Activated CD8-positive, alpha-beta memory T cell treated with anti-CD3 and anti-CD28 coated beads, Interleukin-2, amount 50 U/mL, for 1 hour (primary cell): Measurements from ENCODE around the gene DTL.
"Not testable (repeated sequence)": the region's sequence is repeated elsewhere in the genome, so short reads cannot be mapped to it uniquely, and the experiment has no call there.

Experiments
- DNase-seq: peaks from one replicate; pipeline ENCODE4 v3.0.0-alpha.2; 2020; ENCODE audit errors: extremely low read depth

Gene DTL

DNA sequence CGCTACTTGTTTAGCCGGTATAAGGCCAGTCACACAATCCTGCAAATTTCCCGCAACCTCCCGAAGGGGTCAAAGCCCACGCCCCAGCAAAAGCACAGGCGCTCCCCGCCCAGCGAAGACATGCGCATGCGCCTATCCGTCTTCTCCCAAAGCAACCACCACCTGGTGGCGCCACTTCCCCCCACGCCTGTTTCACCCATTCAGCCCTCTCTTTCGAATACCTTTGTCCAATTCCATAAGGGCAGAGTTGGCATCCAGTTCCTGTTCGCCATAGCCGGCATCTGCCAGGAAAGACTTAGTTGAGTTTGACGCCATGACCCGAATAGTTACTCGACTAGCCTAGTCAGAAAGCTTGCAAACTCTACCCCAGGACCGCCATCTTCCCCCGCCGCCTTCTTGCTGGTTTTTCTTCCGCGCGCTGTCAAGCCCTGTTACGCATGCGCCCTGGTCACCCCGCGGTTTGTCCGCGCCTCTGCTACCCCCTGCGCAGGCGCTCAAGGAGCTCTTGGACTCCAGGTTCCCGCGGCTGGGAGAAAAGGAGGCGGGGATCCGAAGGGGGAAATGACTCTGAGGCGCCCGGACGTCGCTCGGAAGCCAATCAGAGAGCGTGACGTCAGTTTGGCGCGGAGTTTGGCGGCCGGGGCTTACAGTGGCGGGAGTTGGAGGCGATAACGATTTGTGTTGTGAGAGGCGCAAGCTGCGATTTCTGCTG, at the start of gene DTL, which contains the start of gene INTS7:
Gene DTL, plus strand, starts transcription at position 626 of the 712 bp plus-strand sequence. CDS start 143 bp downstream, outside the sequence.
Gene INTS7, minus strand, starts transcription at position 435 of the 712 bp plus-strand sequence. Its CDS starts 120 bp downstream, at position 315.
- peak; percentile 97 for DNase-seq

- no peak for DNase-seq
Measured at GRCh38 chr1:211986628-211987254, 48.8 kb upstream of the DTL start.

DNA sequence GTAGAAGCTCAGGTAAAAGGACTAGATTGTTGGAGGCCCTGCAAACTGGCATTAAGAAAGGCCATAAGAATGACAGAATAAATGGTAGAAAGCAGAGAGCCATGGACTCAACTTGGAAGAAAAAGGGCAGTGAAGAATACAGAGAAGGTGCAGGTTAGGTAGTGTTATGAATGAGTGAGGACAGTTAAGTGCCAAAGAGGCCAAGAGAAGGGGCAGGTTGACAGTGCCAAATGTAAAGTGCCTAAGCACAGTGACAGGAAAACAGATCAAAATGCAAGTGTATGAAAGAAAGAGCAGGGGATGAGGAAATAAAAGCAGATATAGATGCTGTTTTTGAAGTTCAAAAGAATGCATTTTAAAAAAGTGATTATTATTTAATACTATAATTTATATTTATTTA, 43.9 kb upstream of the DTL start:
- no peak for DNase-seq

DNA sequence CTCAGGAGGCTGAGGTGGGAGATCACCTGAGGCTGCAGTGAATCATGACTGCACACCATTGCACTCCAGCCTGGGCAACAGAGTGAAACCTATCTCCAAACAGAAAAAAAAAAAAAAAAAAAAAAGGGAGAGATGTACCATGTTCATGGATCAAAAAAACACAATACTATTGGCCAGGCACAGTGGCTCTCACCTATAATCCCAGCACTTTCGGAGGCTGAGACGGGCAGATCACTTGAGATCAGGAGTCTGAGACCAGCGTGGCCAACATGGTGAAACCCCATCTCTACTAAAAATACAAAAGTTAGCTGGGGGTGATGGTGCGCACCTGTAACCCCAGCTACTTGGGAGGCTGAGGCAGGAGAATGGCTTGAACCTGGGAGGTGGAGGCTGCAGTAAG, 38.1 kb upstream of the DTL start:
- DNase-seq: not testable (repeated sequence)

DNA sequence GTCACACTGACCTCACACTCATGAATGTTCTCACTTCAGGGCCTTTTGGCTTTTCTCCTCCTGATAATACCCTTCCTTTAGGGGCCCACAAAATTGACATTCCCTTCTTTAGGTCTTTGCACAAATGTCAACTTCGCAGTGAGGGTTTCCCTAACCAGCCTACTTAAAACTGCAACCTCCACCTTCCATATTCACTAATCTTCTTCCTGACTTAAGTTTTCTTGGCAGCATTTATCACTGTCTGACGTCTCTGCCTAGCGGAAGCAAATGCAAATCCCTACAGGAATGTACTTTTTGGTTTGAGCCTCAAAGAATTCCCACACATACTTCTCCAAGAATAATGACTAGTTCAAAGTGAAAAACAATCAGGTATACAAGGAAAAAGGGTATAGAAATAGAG, 33.0 kb upstream of the DTL start:
- DNase-seq: no peak

DNA sequence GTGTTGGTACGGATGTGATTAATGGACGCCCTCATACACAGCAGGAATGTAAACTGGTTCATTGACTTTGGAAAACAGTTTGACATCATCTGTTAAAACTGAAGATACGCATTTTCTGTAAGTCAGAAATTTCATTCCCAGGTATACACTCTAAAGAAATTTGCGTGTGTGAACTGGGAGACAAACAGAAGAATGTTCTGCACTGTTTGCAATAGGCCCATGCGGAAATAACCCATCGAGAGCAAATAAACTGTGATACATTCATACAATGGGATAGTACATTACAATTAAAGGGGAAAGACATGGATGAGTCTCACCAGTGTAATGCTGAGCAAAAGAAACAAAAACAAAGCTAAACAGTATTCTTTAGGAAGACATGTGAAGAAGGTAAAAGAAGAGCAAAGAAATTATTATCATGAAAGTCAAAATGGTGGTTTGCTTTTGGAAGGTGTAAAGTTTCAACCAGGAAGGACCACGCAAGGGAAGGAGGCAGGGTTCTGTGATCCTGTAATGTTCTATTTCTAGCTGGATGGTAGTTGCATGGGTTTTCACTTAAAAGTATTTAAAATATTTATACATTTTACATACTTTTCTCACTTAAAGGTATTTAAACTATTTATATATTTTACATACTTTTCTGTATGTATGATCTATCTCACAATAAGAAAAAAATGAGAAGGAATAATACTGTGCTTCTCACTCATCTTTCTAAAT, 30.5 kb upstream of the DTL start:
- DNase-seq: no peak

GRCh38 chr1:212007178-212007577, 28.4 kb upstream of the DTL start:
- DNase-seq: no peak

DNA sequence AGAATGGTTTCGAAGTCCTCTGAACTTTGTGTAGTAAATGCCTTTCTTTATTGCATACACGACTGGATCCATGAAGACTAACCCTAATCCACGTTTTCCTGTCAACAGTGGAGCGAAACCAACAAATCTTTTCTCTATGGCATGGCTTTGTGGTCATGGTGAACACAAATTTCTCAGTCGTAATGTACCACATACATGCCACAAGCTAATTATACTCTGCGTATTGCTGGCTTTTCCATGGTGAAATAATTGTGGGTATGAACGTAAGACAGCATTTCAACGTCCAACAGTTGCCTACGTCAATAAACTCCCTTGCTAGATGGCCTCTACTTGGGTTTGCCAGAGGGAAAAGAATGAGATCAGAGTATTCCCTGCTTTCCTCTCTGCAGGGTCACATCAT, 27.7 kb upstream of the DTL start:
- DNase-seq: no peak

DNA sequence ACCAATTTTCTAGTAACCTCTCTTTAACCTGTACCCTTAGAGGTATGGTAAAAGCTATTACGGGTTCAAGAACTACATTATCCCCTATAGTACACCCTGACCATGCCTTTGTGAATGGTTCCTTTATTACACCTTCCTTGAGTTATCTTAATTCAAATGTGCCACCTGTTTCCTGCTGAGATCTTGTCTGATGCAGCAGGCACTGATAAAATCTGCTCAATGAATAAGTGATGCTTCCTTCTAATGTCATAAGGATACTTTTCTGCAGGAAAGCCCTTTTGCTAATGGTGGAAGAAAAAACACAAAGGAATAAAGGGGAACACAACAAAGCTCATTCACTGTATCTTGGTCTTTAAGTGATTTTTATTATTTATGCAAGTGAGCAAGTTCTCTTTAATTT, 26.0 kb upstream of the DTL start:
- no peak for DNase-seq

GRCh38 chr1:212010004-212010403, 25.5 kb upstream of the DTL start:
- DNase-seq: no peak

DNA sequence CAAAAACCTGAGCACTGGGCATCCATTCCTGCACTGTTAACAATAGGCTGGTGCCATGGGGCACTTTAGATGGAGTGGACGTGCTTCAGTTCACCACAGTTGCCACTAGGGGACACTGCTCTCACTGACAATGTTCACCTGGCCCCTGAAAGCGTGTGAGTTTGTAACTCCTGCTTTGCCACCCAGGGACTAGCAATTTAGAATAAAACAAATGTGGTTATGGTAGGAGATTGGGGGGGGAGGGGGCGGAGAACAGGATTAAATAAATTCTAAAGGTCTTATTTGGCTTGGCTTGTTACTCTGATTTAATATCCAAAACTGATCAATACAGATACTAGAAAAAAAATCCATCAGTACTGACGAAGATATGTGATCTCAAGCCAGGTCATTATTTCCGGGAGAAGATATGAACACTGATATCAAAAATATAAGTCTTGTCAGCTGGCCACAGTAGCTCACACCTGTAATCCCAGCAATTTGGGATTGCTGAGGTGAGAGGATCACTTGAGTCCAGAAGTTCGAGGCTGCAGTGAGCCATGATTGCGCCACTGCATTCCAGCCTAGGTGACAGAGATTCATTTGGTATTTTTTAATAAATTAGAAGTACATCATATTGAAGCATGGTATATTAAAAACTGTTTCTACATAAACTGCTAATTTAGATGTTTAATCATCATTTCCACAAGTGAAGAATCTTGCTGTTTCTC, 23.4 kb upstream of the DTL start:
- DNase-seq: peak; percentile 10

GRCh38 chr1:212013672-212014071, 21.9 kb upstream of the DTL start:
- DNase-seq: no peak

GRCh38 chr1:212020975-212021374, 14.6 kb upstream of the DTL start:
- no peak for DNase-seq

GRCh38 chr1:212021563-212021962, 14.0 kb upstream of the DTL start:
- no peak for DNase-seq

GRCh38 chr1:212022908-212023307, 12.6 kb upstream of the DTL start:
- DNase-seq: not testable (repeated sequence)

GRCh38 chr1:212024469-212025149, 10.9 kb upstream of the DTL start:
- no peak for DNase-seq

DNA sequence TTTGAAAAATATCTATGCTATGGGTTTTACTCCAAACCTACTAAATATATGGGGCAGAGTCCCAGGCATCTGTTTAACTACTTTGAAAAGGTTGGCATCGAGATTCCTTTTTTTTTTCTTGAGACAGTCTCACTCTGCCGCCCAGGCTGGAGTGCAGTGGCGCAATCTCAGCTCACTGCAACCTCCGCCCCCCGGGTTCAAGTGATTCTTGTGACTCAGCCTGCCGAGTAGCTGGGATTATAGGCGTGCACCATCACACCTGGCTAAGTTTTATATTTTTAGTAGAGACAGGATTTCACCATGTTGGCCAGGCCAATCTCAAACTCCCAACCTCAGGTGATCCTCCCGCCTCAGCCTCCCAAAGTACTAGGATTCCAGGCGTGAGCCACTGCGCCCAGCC, 7.8 kb upstream of the DTL start:
- DNase-seq: not testable (repeated sequence)

GRCh38 chr1:212030936-212031528, 4.5 kb upstream of the DTL start:
- DNase-seq: no peak

DNA sequence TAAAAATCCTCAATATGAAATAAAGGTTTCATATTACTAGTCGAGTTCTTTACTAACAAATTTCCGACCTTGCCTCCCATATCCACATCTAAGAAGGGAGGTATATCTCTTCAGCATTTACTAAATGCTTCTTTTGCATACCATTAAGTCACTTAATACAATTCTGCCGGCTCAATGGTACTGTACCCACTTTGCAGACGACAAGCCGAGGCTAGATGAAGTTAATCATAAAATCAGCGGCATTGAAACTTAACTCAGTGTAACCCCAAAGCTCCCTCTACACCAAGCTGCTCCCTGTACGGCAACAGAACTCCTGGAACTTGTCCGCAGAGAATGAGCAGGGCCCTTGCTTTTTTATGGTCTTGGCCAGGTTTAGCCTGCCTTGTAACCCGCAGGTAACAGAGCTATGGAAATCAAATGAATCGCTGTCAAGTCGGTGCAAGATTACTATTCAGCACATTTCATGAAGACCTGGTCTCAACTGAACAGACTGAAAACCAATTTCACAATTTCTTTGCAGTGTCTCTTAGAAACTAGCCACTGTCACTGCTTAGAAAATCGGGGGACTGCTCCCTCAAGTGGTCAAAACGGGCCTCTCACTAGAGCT, 929 bp upstream of the DTL start:
- no peak for DNase-seq

- no peak for DNase-seq
Measured at GRCh38 chr1:212035835-212036605, 472 bp downstream of the DTL start.
